Activated naive CD4-positive, alpha-beta T cell treated with anti-CD3 and anti-CD28 coated beads, Interleukin-2, amount 50 U/mL, for 24 hours (primary cell): ENCODE results near the gene DIS3L.
A peak's percentile ranks its signal among the peaks of the same experiment; 100 is the strongest.

Experiments used
- H3K27ac Mint-ChIP-seq: one replicate; pipeline ENCODE4 v1.8.0; 2021; ENCODE audit warnings: mild to moderate bottlenecking, mixed read lengths
- H3K27me3 Mint-ChIP-seq: one replicate; pipeline ENCODE4 v1.8.0; 2021; ENCODE audit warnings: mixed read lengths
- H3K36me3 Mint-ChIP-seq: one replicate; pipeline ENCODE4 v1.8.0; 2021; ENCODE audit warnings: mixed read lengths
- H3K4me1 Mint-ChIP-seq: one replicate; pipeline ENCODE4 v1.8.0; 2021; ENCODE audit warnings: mixed read lengths
- H3K4me3 Mint-ChIP-seq: one replicate; pipeline ENCODE4 v1.8.0; 2021; ENCODE audit warnings: mild to moderate bottlenecking, mixed read lengths
- H3K9me3 Mint-ChIP-seq: one replicate; pipeline ENCODE4 v1.8.0; 2021; ENCODE audit warnings: mixed read lengths

Gene DIS3L

GRCh38 chr15:66264859-66265513, 28.4 kb upstream of the DIS3L start:
- H3K27me3 Mint-ChIP-seq, result peaks cover 4% of the 10 kb centered on the region

GRCh38 chr15:66269326-66270090, 23.9 kb upstream of the DIS3L start:
- Mint-ChIP-seq H3K27ac (no peak overlapping the region), H3K36me3 (no peaks in the 10 kb centered on the region), H3K4me3 (no peak overlapping the region), H3K9me3 (no peaks in the 10 kb centered on the region), H3K4me1 (peaks cover 11% of the 10 kb centered on the region), H3K27me3 (no peaks in the 10 kb centered on the region)

More at GRCh38 chr15:66264859-66265513, 28.4 kb upstream of the DIS3L start:
- peaks cover 2% of the 10 kb centered on the region for H3K36me3 Mint-ChIP-seq
- H3K9me3 Mint-ChIP-seq, result peaks cover 10% of the 10 kb centered on the region
- H3K4me3 Mint-ChIP-seq, result no peak overlapping the region
- H3K4me1 Mint-ChIP-seq, result no peaks in the 10 kb centered on the region
- H3K27ac Mint-ChIP-seq, result no peak overlapping the region

- no peaks in the 10 kb centered on the region for H3K36me3 Mint-ChIP-seq
- no peak overlapping the region for H3K4me3 Mint-ChIP-seq
- peaks cover 11% of the 10 kb centered on the region for H3K4me1 Mint-ChIP-seq
- no peaks in the 10 kb centered on the region for H3K9me3 Mint-ChIP-seq
- H3K27me3 Mint-ChIP-seq, result no peaks in the 10 kb centered on the region
- no peak overlapping the region for H3K27ac Mint-ChIP-seq
Observed at GRCh38 chr15:66270932-66271331, 22.4 kb upstream of the DIS3L start.

- peaks cover 2% of the 10 kb centered on the region for H3K27me3 Mint-ChIP-seq
- H3K36me3 Mint-ChIP-seq, result no peaks in the 10 kb centered on the region
- H3K9me3 Mint-ChIP-seq, result no peaks in the 10 kb centered on the region
- H3K4me1 Mint-ChIP-seq, result peaks cover 11% of the 10 kb centered on the region
- H3K27ac Mint-ChIP-seq, result no peak overlapping the region
- H3K4me3 Mint-ChIP-seq, result no peak overlapping the region
Observed at GRCh38 chr15:66275352-66275751, 18.0 kb upstream of the DIS3L start.

- Mint-ChIP-seq H3K4me3 (no peak overlapping the region), H3K27ac (no peak overlapping the region), H3K27me3 (peaks cover 2% of the 10 kb centered on the region)
Observed at GRCh38 chr15:66276546-66276945, 16.8 kb upstream of the DIS3L start.

GRCh38 chr15:66278056-66278455, 15.3 kb upstream of the DIS3L start:
- no peaks in the 10 kb centered on the region for H3K36me3 Mint-ChIP-seq
- H3K4me1 Mint-ChIP-seq, result no peaks in the 10 kb centered on the region

More at GRCh38 chr15:66276546-66276945, 16.8 kb upstream of the DIS3L start:
- Mint-ChIP-seq H3K9me3 (no peaks in the 10 kb centered on the region), H3K36me3 (no peaks in the 10 kb centered on the region), H3K4me1 (peaks cover 2% of the 10 kb centered on the region)

GRCh38 chr15:66278671-66279070, 14.7 kb upstream of the DIS3L start:
- H3K27ac Mint-ChIP-seq, result no peak overlapping the region
- H3K9me3 Mint-ChIP-seq, result no peaks in the 10 kb centered on the region
- no peaks in the 10 kb centered on the region for H3K36me3 Mint-ChIP-seq
- H3K4me1 Mint-ChIP-seq, result no peaks in the 10 kb centered on the region
- no peak overlapping the region for H3K4me3 Mint-ChIP-seq
- peaks cover 2% of the 10 kb centered on the region for H3K27me3 Mint-ChIP-seq

More at GRCh38 chr15:66278056-66278455, 15.3 kb upstream of the DIS3L start:
- H3K9me3 Mint-ChIP-seq, result no peaks in the 10 kb centered on the region
- H3K27ac Mint-ChIP-seq, result no peak overlapping the region
- H3K27me3 Mint-ChIP-seq, result peaks cover 2% of the 10 kb centered on the region
- no peak overlapping the region for H3K4me3 Mint-ChIP-seq

GRCh38 chr15:66284271-66284670, 9.1 kb upstream of the DIS3L start:
- no peaks in the 10 kb centered on the region for H3K9me3 Mint-ChIP-seq
- no peaks in the 10 kb centered on the region for H3K27me3 Mint-ChIP-seq
- H3K36me3 Mint-ChIP-seq, result no peaks in the 10 kb centered on the region
- peaks cover 5% of the 10 kb centered on the region for H3K4me1 Mint-ChIP-seq
- H3K4me3 Mint-ChIP-seq, result no peak overlapping the region
- no peak overlapping the region for H3K27ac Mint-ChIP-seq

GRCh38 chr15:66285533-66286280, 7.7 kb upstream of the DIS3L start:
- Mint-ChIP-seq H3K9me3 (no peaks in the 10 kb centered on the region), H3K27me3 (no peaks in the 10 kb centered on the region), H3K36me3 (no peaks in the 10 kb centered on the region), H3K4me3 (no peak overlapping the region), H3K4me1 (peaks cover 12% of the 10 kb centered on the region), H3K27ac (no peak overlapping the region)

GRCh38 chr15:66287461-66288057, 5.8 kb upstream of the DIS3L start:
- no peaks in the 10 kb centered on the region for H3K36me3 Mint-ChIP-seq
- no peaks in the 10 kb centered on the region for H3K9me3 Mint-ChIP-seq
- H3K27me3 Mint-ChIP-seq, result no peaks in the 10 kb centered on the region

GRCh38 chr15:66288093-66288492, 5.3 kb upstream of the DIS3L start:
- Mint-ChIP-seq H3K27ac (no peak overlapping the region), H3K27me3 (no peaks in the 10 kb centered on the region), H3K9me3 (no peaks in the 10 kb centered on the region), H3K36me3 (no peaks in the 10 kb centered on the region), H3K4me1 (peaks cover 26% of the 10 kb centered on the region), H3K4me3 (no peak overlapping the region)

More at GRCh38 chr15:66287461-66288057, 5.8 kb upstream of the DIS3L start:
- Mint-ChIP-seq H3K4me3 (no peak overlapping the region), H3K27ac (no peak overlapping the region), H3K4me1 (peaks cover 24% of the 10 kb centered on the region)

- Mint-ChIP-seq H3K9me3 (no peaks in the 10 kb centered on the region), H3K36me3 (no peaks in the 10 kb centered on the region), H3K4me1 (peaks cover 26% of the 10 kb centered on the region), H3K4me3 (no peak overlapping the region), H3K27ac (no peak overlapping the region), H3K27me3 (no peaks in the 10 kb centered on the region)
Observed at GRCh38 chr15:66288551-66289185, 4.7 kb upstream of the DIS3L start.

GRCh38 chr15:66290007-66290406, 3.4 kb upstream of the DIS3L start:
- H3K27me3 Mint-ChIP-seq, result no peaks in the 10 kb centered on the region
- H3K4me3 Mint-ChIP-seq, result no peak overlapping the region
- no peaks in the 10 kb centered on the region for H3K36me3 Mint-ChIP-seq
- H3K4me1 Mint-ChIP-seq, result peaks cover 34% of the 10 kb centered on the region
- H3K9me3 Mint-ChIP-seq, result no peaks in the 10 kb centered on the region
- peak overlapping the region; percentile 77 for H3K27ac Mint-ChIP-seq

- H3K4me3 Mint-ChIP-seq, result no peak overlapping the region
- peak overlapping the region; percentile 77 for H3K27ac Mint-ChIP-seq
- H3K27me3 Mint-ChIP-seq, result no peaks in the 10 kb centered on the region
- no peaks in the 10 kb centered on the region for H3K36me3 Mint-ChIP-seq
- no peaks in the 10 kb centered on the region for H3K9me3 Mint-ChIP-seq
- peaks cover 39% of the 10 kb centered on the region for H3K4me1 Mint-ChIP-seq
Observed at GRCh38 chr15:66290518-66290917, 2.9 kb upstream of the DIS3L start.
